GF-D8 (cell line): ENCODE results near the gene COBLL1.

Experiments used
- DNase-seq: peaks from one replicate; lab custom pipeline; 2025; lab: John Stamatoyannopoulos, UW

The COBLL1 gene

DNA sequence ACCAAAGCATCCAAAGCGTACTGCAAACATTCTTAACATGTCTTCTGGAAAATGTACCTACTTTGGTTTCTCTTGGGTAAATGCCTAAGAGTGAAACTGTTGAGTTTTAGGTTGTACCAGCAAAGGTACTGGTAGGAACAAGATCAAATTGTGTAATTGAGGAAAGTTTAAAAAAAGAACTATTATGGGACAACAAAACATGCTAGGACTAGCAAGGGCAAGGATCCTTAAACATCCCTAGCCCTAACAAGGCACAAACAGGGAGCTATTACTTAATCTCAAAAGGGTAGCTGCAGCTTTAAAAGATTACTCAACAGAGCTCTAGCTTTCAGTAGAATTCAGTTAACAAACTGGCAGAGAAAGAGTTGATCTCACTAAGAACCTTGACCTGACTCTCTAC, 164.4 kb downstream of the COBLL1 start:
- no peak for DNase-seq

GRCh38 chr2:164675687-164676086, 165.9 kb downstream of the COBLL1 start:
- no peak for DNase-seq

DNA sequence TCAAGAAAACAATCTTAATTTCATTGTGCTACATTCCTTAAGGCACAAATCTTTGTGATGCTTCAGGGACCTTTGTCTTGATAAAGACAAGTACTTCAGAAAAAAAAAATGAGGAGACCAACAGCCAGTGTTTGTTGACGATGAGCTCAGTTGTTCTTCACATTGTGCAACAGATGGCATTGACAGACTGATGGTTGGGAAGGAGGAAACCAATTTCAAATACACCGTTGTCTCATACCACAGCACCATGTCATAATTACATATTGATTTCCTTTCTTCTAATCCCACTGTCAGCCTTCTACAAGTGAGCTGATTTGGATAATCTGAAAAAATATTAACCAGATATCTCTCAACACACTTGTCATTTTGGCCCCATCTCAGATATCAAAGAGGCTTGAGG, 166.6 kb downstream of the COBLL1 start:
- no peak for DNase-seq

DNA sequence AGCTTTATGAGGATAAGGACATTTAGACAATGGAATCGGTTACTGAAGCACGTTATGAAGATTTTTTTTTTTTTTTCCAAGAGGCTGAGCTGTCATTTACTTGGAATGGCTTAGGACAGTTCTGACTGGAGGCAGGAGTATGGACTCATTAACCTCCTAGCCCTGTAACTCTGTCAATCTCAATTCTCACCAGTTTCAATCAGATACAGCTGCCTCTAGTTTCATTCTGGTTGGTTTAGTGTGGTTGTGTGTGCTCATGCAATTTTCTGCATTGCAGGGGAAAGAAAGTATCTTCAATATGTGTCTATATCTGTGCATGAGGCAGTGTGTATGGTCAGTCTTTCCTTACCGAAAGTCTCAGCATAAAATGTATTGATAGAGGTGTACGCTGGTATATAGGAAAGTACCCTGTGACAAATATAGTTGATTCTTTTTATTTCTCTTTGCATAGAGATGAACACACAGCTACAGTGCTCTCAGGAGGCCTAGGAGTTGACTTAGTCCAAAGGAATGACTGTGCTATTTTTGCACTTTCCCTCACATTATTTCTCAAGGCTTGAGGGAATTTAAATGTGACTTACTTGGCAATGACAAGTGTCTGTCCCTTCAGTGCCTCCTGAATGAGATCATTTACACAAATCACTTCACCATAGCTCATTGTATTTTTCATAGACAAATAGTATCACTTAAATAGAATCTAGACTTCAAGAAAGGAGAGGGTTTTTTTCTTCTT, 169.8 kb downstream of the COBLL1 start:
- no peak for DNase-seq

- DNase-seq: no peak
Measured at GRCh38 chr2:164669291-164669690, 172.3 kb downstream of the COBLL1 start.

- DNase-seq: no peak
Measured at GRCh38 chr2:164667566-164667965, 174.1 kb downstream of the COBLL1 start.

DNA sequence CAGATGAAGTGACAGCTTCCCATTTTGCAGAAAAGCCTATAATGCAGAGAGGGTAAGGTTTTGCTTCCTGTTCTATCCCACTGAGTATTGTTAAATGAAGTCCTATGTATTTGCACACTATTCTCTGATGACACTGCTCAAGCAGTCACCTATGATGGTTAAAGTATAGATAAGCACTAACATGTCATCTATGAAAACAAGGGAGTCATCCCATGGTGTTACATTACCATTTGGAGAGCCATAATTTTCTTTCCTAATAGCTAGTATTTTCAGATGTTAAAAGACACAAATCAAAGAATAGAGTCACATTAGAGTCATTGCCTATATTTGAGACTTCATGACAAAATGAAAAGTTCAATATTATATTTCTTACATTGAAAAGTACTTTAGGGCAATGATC, 177.6 kb downstream of the COBLL1 start:
- DNase-seq: no peak

- no peak for DNase-seq
Measured at GRCh38 chr2:164662868-164663631, 178.6 kb downstream of the COBLL1 start.

GRCh38 chr2:164662066-164662465, 179.6 kb downstream of the COBLL1 start:
- DNase-seq: no peak

GRCh38 chr2:164661349-164661748, 180.3 kb downstream of the COBLL1 start:
- DNase-seq: no peak

DNA sequence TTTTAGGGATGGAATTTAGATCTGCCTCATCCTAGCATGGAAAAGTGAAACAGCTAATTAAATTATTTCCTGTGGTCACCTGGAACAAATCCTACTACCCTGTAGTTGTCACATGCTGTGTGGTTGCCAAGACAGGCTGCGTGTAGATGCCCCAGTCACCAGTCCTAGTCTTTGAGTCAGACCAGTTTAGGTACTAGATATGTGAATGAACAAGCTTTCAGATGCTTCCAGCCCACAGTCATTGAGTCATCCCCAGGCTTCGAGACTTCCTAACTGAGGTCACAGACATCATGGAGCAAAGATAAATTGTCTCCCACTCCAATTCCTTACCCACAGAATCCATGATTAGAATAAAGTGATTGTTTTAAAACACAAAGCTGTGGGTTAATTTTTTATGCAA, 184.5 kb downstream of the COBLL1 start:
- DNase-seq: no peak

GRCh38 chr2:164655750-164656149, 185.9 kb downstream of the COBLL1 start:
- no peak for DNase-seq

DNA sequence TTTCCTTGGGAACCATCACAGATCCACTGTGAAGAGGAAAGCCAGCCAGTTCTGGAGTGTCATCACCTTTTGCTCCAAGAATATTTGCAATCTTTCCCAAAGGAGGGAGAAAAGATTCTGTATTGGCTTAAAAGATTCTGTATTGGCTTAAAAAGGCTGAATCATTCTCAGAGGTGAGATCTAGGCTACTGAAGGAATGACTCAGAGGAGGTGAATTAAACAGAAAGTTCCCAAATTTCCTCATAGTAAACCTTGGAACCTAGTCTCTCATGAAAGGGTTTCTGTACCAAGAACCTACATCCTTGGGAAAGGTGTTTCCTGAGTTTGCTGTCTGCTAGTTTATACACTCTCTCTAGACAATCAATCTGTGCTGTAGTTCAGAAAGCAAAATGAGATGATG, 186.3 kb downstream of the COBLL1 start:
- no peak for DNase-seq

DNA sequence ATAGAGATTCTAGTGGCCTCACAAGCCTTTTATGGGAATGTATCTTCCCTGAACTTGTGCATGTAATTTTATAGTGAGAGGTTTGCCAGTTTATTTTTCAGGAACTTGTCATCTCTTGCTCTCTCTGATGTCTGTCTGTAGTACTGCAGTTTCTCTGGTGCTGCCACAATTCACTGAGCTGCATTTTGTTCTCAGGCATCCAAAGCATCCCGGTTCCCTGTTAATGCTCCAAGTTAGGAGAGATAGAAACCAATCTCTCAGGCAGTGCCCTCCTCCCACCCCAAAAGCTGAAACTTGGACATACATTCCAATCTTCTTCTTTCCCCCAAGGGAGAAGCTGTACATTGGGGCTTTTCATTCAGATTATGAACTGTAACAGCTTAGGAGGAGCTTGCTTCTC, 190.3 kb downstream of the COBLL1 start:
- DNase-seq: no peak

DNA sequence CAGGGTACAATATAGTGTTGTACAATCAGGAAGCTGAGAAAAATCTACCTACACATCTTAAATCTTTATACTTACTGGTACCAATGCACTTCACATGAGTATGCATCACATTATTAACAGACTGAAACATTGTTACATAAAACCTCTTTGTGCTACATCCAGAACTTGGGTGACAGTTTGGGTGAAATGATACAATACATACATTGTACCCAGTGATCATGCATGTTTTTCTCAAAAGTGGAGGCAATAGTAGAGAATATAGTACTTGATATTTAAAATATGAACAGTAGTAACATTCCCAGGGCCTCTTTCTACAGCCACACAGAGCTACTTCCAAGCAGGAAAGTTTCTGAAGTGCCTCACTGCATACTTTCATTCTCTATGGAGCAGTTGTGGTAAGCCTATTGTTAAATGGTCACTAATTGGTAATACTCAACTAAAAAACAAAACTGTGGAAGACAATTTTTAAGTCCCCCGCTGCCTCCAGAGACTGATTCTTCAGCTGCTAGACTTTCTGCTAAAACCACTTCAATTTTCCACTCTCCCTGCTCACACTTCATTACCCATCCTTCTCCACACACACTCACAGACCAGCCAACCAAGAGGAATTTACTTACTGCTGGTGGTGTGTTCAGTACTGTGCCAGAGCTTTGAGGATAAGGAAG, 197.5 kb downstream of the COBLL1 start:
- no peak for DNase-seq

DNA sequence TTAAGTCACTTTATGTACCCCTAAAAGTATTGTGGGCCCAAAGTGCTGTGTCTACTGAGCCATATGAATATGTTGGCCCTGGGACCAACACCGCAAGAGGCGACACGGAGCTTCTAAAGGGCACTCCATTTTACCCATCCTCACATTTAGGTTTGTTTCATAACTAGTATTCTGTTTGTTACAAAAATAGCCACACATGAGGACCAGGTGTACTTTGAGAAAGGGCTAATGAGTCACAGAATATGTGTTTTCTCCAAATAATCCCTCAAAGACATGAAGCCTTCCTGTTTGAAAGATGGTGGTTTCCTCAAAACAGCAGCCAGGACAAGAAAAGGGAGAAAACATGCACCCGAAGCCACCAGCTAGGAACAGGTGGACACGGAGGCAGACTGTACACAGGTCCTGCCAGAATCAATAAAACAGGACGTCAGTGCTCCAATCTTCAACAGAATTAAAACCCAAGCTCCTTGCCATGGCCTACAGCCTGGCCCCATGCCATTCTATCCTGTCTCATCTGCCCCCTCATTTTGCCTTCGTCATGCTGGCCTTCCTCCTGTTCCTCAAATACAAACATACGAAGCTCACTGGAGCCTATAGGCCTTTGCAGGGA, 198.6 kb downstream of the COBLL1 start:
- no peak for DNase-seq

DNA sequence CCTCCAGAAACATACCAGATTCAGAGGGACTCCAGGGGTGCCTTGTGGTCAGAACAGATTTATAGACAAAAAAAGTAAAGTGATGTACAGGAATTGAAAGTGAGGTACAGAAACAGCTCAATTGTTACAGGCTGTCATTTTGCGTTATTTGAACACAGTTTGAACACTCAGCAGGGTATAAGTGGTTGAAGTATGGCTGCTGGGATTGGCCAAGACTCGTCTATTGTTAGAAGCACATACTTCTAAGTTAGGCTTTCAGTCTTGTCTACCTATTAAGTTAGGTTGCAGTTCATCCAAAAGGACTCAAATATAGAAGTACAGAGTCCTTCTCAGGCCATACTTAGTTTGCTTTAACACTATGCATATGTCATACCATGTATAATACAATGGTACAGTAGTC, 199.4 kb downstream of the COBLL1 start:
- no peak for DNase-seq
